Natural killer cell (primary cell): ENCODE measurements around the gene LDLRAD4. TPM values are rescaled to one million over a fixed set of nuclear protein-coding genes. Genes with fewer than 3 reads are reported as not detected.

Source experiments
- ATAC-seq, 3 donors: fragments of 150-1000 bp in 2 of 3; fragments of 200-7000 bp in 1 of 3; cut with Tn5 transposase; 1 replicate in 1 of 3; 2 replicates in 2 of 3; pipeline ENCODE4 v1.10.0; 2021; ENCODE audit warnings: mild to moderate bottlenecking in 2 of 3, moderate library complexity in 2 of 3
- DNase-seq, 2 donors: peaks; one replicate each; pipeline versions ENCODE4 v3.0.0 to v3.0.0-alpha.2; 2013 to 2021; ENCODE audit warnings: mixed read lengths in 1 of 2
- H3K27ac ChIP-seq: one replicate; pipeline ENCODE4 v1.5.1; 2013; ENCODE audit warnings: mild to moderate bottlenecking, low read length
- H3K27me3 ChIP-seq: one replicate; pipeline ENCODE4 v1.6.1; 2013; ENCODE audit warnings: low read length; ENCODE audit not compliant: control insufficient read depth, insufficient read depth
- H3K36me3 ChIP-seq: one replicate; pipeline ENCODE4 v1.6.1; 2013; ENCODE audit warnings: low read length; ENCODE audit not compliant: control insufficient read depth, insufficient read depth
- H3K4me1 ChIP-seq: one replicate; pipeline ENCODE4 v1.6.1; 2013; ENCODE audit warnings: low read length; ENCODE audit not compliant: control insufficient read depth, insufficient read depth
- H3K4me3 ChIP-seq: one replicate; pipeline ENCODE4 v1.5.1; 2013; ENCODE audit warnings: low read length
- H3K9me3 ChIP-seq: one replicate; pipeline ENCODE4 v1.6.1; 2013; ENCODE audit warnings: low read length; ENCODE audit not compliant: control insufficient read depth, insufficient read depth
- H3K27ac Mint-ChIP-seq, 2 donors: one replicate each; pipeline ENCODE4 v1.8.0; 2022; ENCODE audit warnings: mild to moderate bottlenecking in 2 of 2, mixed read lengths in 2 of 2, moderate library complexity in 1 of 2
- H3K27me3 Mint-ChIP-seq, 2 donors: one replicate each; pipeline ENCODE4 v1.8.0; 2022; ENCODE audit warnings: low read depth in 2 of 2, mixed read lengths in 2 of 2
- H3K36me3 Mint-ChIP-seq: one replicate; pipeline ENCODE4 v1.8.0; 2022; ENCODE audit warnings: mixed read lengths
- H3K4me1 Mint-ChIP-seq, 2 donors: one replicate each; pipeline ENCODE4 v1.8.0; 2022; ENCODE audit warnings: mixed read lengths in 2 of 2
- H3K4me3 Mint-ChIP-seq: one replicate; pipeline ENCODE4 v1.8.0; 2022; ENCODE audit warnings: mild to moderate bottlenecking, moderate library complexity, mixed read lengths
- H3K9me3 Mint-ChIP-seq, 2 donors: one replicate each; pipeline ENCODE4 v1.8.0; 2022; ENCODE audit warnings: mixed read lengths in 2 of 2
- CTCF ChIP-seq: fragments of 200-600 bp; IDR thresholded peaks from one replicate; pipeline ENCODE4 v1.8.0; 2022; ENCODE audit warnings: antibody characterized with exemption
- WGBS: methylation state at CpG from one replicate; pipeline ENCODE4 v1.1.7; 2013; ENCODE audit warnings: missing lambda C conversion rate; ENCODE audit not compliant: insufficient coverage; 5-methylcytosine and 5-hydroxymethylcytosine counted together
- intact Hi-C: fragments of 100-400 bp; cut with micrococcal nuclease; formaldehyde crosslinking; loops from one replicate; pipeline ENCODE4 v1.14.2; 2022
- total RNA-seq, 4 donors: library from RNA; stranded (reverse); fragments of 120-200 nt in 1 of 4; gene quantifications; one replicate each; pipeline versions ENCODE4 v1.2.3 to v1.2.4, GENCODE V29; 2013 to 2022

The LDLRAD4 gene
- total RNA-seq, 3 donors from 2014 or later (not counting 1 experiment from before 2014, with no cell fraction given), result 24.0 to 36.3 (median 29.2) TPM

GRCh38 chr18:13258921-13259320 lies 40.4 kb downstream of the LDLRAD4 start:
- no peak overlapping the region for H3K27ac Mint-ChIP-seq
- H3K27ac ChIP-seq, result no peak overlapping the region
- H3K4me3 Mint-ChIP-seq, result no peak overlapping the region
- H3K4me3 ChIP-seq, result no peak overlapping the region
- H3K4me1 ChIP-seq, result peaks cover 9% of the 10 kb centered on the region
- no peaks in the 10 kb centered on the region for H3K27me3 ChIP-seq
- peaks cover 22 to 25% of the 10 kb centered on the region in 2 donors for H3K27me3 Mint-ChIP-seq
- no peaks in the 10 kb centered on the region for H3K9me3 Mint-ChIP-seq
- intact Hi-C loops, result no loop called here
- H3K9me3 ChIP-seq, result no peaks in the 10 kb centered on the region
- H3K36me3 ChIP-seq, result no peaks in the 10 kb centered on the region
- ATAC-seq (no peak), DNase-seq (no peak)
- 87% methylated on average over 6 of the region's 6 CpGs for WGBS
- H3K4me1 Mint-ChIP-seq, result peaks cover 6 to 9% of the 10 kb centered on the region in 2 donors
- no peaks in the 10 kb centered on the region for H3K36me3 Mint-ChIP-seq
- TF ChIP-seq CTCF, result no peak

GRCh38 chr18:13259701-13260100 lies 41.1 kb downstream of the LDLRAD4 start:
- intact Hi-C loops, result no loop called here
- WGBS, result 63% methylated on average over 7 of the region's 7 CpGs
- Histone ChIP-seq H3K9me3 (no peaks in the 10 kb centered on the region), H3K27me3 (no peaks in the 10 kb centered on the region), H3K4me3 (no peak overlapping the region), H3K36me3 (no peaks in the 10 kb centered on the region), H3K4me1 (peaks cover 9% of the 10 kb centered on the region), H3K27ac (no peak overlapping the region)
- no peak for TF ChIP-seq CTCF
- H3K9me3 Mint-ChIP-seq, result no peaks in the 10 kb centered on the region
- DNase-seq (no peak), ATAC-seq (no peak)
- no peaks in the 10 kb centered on the region for H3K36me3 Mint-ChIP-seq
- H3K27me3 Mint-ChIP-seq, result peaks cover 22 to 25% of the 10 kb centered on the region in 2 donors
- H3K27ac Mint-ChIP-seq, result no peak overlapping the region
- no peak overlapping the region for H3K4me3 Mint-ChIP-seq
- peaks cover 6 to 9% of the 10 kb centered on the region in 2 donors for H3K4me1 Mint-ChIP-seq

- 68% methylated on average over 7 of the region's 8 CpGs for WGBS
These were observed 41.8 kb downstream of the LDLRAD4 start for GRCh38 chr18:13260197-13260934.

More at GRCh38 chr18:13260197-13260934, 41.8 kb downstream of the LDLRAD4 start:
- peaks cover 9% of the 10 kb centered on the region for H3K4me1 ChIP-seq
- H3K36me3 ChIP-seq, result no peaks in the 10 kb centered on the region
- H3K9me3 Mint-ChIP-seq, result no peaks in the 10 kb centered on the region
- H3K36me3 Mint-ChIP-seq, result no peaks in the 10 kb centered on the region
- TF ChIP-seq CTCF, result no peak
- H3K9me3 ChIP-seq, result no peaks in the 10 kb centered on the region
- no peaks in the 10 kb centered on the region for H3K27me3 ChIP-seq
- no peak overlapping the region for H3K27ac Mint-ChIP-seq
- H3K4me3 Mint-ChIP-seq, result no peak overlapping the region
- peaks cover 6 to 9% of the 10 kb centered on the region in 2 donors for H3K4me1 Mint-ChIP-seq
- intact Hi-C loops, result no loop called here
- no peak overlapping the region for H3K27ac ChIP-seq
- no peak overlapping the region for H3K4me3 ChIP-seq
- no peak for ATAC-seq
- no peak for DNase-seq
- peaks cover 23 to 25% of the 10 kb centered on the region in 2 donors for H3K27me3 Mint-ChIP-seq
